NOMO-1 treated with DMSO at 0.1 percent for 48 hours (cell line): Measurements from ENCODE around the gene ETNK1.

Source experiments
- DNase-seq: peaks from one replicate; lab custom pipeline; 2025; ENCODE audit not compliant: unreplicated experiment; lab: John Stamatoyannopoulos, UW

Gene ETNK1

GRCh38 chr12:22731236-22731635 lies 106.3 kb downstream of the ETNK1 start:
- no peak for DNase-seq

DNA sequence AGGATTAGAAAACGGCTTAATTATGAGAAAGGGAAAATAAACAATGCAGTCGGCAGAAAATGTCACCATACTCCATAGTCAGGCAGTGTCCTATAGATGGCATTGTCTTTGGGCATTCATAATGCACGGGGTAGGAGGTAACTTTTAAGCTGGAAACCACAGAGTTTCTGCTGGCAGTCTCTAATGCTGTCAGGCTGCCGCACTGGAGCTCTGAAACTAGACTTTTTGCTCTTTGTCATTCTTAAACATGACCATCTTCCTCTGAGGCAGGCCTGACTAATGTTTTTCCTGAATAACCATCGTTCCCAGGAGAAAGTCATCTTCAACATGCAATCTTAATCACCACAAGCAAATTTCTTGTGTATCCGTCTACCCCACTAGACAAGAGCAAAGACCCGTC lies 108.8 kb downstream of the ETNK1 start:
- no peak for DNase-seq

DNA sequence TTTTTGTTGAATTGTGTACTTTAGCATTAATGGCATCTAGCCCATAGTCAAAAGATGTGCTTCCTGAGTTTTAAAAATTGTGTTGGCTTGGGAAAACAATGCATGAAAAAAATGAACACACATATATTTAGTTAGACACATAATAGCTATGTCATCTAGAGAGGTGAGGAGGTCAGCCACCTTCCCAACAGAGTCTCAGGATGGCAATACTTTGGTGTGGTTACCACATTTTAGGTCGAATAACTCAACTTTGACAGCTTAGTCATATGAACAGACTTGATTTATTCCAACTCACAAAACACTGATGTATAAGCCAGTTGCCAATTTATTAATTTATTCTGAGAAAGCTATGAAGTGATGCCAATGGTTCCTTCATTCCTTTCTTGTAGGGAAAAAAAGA lies 114.0 kb downstream of the ETNK1 start:
- no peak for DNase-seq
